ENCODE measurements around the gene CACNA2D1.

- peak in 4 of 6 experiments; percentile 27 to 59 (median 34) for TF ChIP-seq CTCF (IDR thresholded peaks at IDR 0.05)
- TF ChIP-seq POLR2A (IDR thresholded peaks at IDR 0.05), result no peak
Observed at GRCh38 chr7:82017334-82017943, 426.1 kb downstream of the CACNA2D1 start.
